HEK293 (cell line): ENCODE data around the gene CCDC187.

ENCODE experiments used
- CTCF ChIP-seq: fragments of 450-650 bp; formaldehyde crosslinking; IDR thresholded peaks from 2 replicates; pipeline ENCODE4 v1.5.1; 2016; ENCODE audit warnings: missing biosample characterization, missing genetic modification characterization
- EGR2 ChIP-seq: fragments of 450-650 bp; formaldehyde crosslinking; IDR thresholded peaks from 2 replicates; pipeline ENCODE4 v1.5.1; 2016; ENCODE audit warnings: low read depth, missing biosample characterization, missing genetic modification characterization
- GLI4 ChIP-seq: fragments of 450-650 bp; formaldehyde crosslinking; IDR thresholded peaks from 2 replicates; pipeline ENCODE4 v1.5.1; 2016; ENCODE audit warnings: missing biosample characterization, missing genetic modification characterization
- ZBTB8A ChIP-seq: fragments of 450-650 bp; formaldehyde crosslinking; IDR thresholded peaks from 2 replicates; pipeline ENCODE4 v1.5.1; 2016; ENCODE audit warnings: missing biosample characterization, missing genetic modification characterization
- ZNF121 ChIP-seq: fragments of 450-650 bp; formaldehyde crosslinking; IDR thresholded peaks from 2 replicates; pipeline ENCODE4 v1.5.1; 2016; ENCODE audit warnings: missing biosample characterization, missing genetic modification characterization
- ZNF140 ChIP-seq: fragments of 450-650 bp; formaldehyde crosslinking; IDR thresholded peaks from 2 replicates; pipeline ENCODE4 v1.5.1; 2016; ENCODE audit warnings: missing biosample characterization, missing genetic modification characterization
- ZNF24 ChIP-seq: fragments of 450-650 bp; formaldehyde crosslinking; IDR thresholded peaks from 2 replicates; pipeline ENCODE4 v1.5.1; 2016; ENCODE audit warnings: missing biosample characterization, missing genetic modification characterization
- ZNF274 ChIP-seq, 2 experiments: fragments of 200-500 bp in 1 of 2; fragments of 450-650 bp in 1 of 2; sonication (Bioruptor generic) in 1 of 2; formaldehyde crosslinking in 1 of 2; IDR thresholded peaks; 2 replicates each; pipeline versions ENCODE4 v1.5.1 to v1.6.1; 2014 to 2016; ENCODE audit warnings: borderline replicate concordance in 1 of 2, inconsistent platforms in 1 of 2, low read length in 1 of 2, missing biosample characterization in 1 of 2, missing genetic modification characterization in 1 of 2
- ZNF707 ChIP-seq: fragments of 450-650 bp; formaldehyde crosslinking; IDR thresholded peaks from 2 replicates; pipeline ENCODE4 v1.5.1; 2016; ENCODE audit warnings: missing biosample characterization, missing genetic modification characterization
- TF ChIP-seq, protein P1 (sequence below): fragments of 450-650 bp; formaldehyde crosslinking; conservative IDR thresholded peaks from 2 replicates; pipeline ENCODE4 v1.5.1; 2016; ENCODE audit warnings: low read depth, missing biosample characterization, missing genetic modification characterization
- TF ChIP-seq, protein P2 (sequence below): sonication (generic); formaldehyde crosslinking; IDR thresholded peaks from 2 replicates; pipeline ENCODE4 v1.8.1; 2022; ENCODE audit warnings: mild to moderate bottlenecking, moderate library complexity, missing genetic modification reagents
- TF ChIP-seq, protein P3 (sequence below): IDR thresholded peaks from 2 replicates; pipeline ENCODE4 v1.6.1; 2011; ENCODE audit warnings: mild to moderate bottlenecking, low read depth, low read length, borderline replicate concordance

- TF ChIP-seq ZNF707 = no peak
- TF ChIP-seq ZNF121 (tag by site-specific recombination) = no peak
- TF ChIP-seq CTCF (tag by site-specific recombination) = no peak
- TF ChIP-seq, protein P1, sequence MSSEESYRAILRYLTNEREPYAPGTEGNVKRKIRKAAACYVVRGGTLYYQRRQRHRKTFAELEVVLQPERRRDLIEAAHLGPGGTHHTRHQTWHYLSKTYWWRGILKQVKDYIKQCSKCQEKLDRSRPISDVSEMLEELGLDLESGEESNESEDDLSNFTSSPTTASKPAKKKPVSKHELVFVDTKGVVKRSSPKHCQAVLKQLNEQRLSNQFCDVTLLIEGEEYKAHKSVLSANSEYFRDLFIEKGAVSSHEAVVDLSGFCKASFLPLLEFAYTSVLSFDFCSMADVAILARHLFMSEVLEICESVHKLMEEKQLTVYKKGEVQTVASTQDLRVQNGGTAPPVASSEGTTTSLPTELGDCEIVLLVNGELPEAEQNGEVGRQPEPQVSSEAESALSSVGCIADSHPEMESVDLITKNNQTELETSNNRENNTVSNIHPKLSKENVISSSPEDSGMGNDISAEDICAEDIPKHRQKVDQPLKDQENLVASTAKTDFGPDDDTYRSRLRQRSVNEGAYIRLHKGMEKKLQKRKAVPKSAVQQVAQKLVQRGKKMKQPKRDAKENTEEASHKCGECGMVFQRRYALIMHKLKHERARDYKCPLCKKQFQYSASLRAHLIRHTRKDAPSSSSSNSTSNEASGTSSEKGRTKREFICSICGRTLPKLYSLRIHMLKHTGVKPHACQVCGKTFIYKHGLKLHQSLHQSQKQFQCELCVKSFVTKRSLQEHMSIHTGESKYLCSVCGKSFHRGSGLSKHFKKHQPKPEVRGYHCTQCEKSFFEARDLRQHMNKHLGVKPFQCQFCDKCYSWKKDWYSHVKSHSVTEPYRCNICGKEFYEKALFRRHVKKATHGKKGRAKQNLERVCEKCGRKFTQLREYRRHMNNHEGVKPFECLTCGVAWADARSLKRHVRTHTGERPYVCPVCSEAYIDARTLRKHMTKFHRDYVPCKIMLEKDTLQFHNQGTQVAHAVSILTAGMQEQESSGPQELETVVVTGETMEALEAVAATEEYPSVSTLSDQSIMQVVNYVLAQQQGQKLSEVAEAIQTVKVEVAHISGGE = no peak
- TF ChIP-seq, protein P2, sequence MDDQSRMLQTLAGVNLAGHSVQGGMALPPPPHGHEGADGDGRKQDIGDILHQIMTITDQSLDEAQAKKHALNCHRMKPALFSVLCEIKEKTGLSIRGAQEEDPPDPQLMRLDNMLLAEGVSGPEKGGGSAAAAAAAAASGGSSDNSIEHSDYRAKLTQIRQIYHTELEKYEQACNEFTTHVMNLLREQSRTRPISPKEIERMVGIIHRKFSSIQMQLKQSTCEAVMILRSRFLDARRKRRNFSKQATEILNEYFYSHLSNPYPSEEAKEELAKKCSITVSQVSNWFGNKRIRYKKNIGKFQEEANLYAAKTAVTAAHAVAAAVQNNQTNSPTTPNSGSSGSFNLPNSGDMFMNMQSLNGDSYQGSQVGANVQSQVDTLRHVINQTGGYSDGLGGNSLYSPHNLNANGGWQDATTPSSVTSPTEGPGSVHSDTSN = no peak
- no peak for TF ChIP-seq ZNF274 (IDR thresholded peaks at IDR 0.05; ENCODE audit: low read length)
- no peak for TF ChIP-seq ZNF274 (tag by site-specific recombination; IDR thresholded peaks at IDR 0.05; ENCODE audit: borderline replicate concordance)
- TF ChIP-seq ZNF140 (tag by site-specific recombination) = no peak
- no peak for TF ChIP-seq ZNF24
- TF ChIP-seq ZBTB8A (tag by site-specific recombination) = no peak
- TF ChIP-seq, protein P3, sequence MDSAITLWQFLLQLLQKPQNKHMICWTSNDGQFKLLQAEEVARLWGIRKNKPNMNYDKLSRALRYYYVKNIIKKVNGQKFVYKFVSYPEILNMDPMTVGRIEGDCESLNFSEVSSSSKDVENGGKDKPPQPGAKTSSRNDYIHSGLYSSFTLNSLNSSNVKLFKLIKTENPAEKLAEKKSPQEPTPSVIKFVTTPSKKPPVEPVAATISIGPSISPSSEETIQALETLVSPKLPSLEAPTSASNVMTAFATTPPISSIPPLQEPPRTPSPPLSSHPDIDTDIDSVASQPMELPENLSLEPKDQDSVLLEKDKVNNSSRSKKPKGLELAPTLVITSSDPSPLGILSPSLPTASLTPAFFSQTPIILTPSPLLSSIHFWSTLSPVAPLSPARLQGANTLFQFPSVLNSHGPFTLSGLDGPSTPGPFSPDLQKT = no peak
- TF ChIP-seq EGR2 (tag by site-specific recombination) = no peak
- no peak for TF ChIP-seq GLI4
These were observed 84.6 kb downstream of the CCDC187 start for GRCh38 chr9:136219276-136219675.
